Myocyte (in vitro differentiated cells): ENCODE results near the gene EFCAB13. TPM values are rescaled to one million over a fixed set of nuclear protein-coding genes. Genes with fewer than 3 reads are reported as not detected.
"Not testable (repeated sequence)": the region's sequence is repeated elsewhere in the genome, so short reads cannot be mapped to it uniquely, and the experiment has no call there.

ENCODE experiments used
- DNase-seq: peaks from one replicate; pipeline ENCODE4 v3.0.0-alpha.2; 2012; ENCODE audit warnings: low read depth
- total RNA-seq: library from RNA; depleted of rRNA; stranded (reverse); fragments of >200 nt; gene quantifications from 2 replicates; pipeline ENCODE4 v1.2.3, GENCODE V29; 2014

Gene EFCAB13
- total RNA-seq, 1 donor from 2014 or later = 3.4 TPM

DNA sequence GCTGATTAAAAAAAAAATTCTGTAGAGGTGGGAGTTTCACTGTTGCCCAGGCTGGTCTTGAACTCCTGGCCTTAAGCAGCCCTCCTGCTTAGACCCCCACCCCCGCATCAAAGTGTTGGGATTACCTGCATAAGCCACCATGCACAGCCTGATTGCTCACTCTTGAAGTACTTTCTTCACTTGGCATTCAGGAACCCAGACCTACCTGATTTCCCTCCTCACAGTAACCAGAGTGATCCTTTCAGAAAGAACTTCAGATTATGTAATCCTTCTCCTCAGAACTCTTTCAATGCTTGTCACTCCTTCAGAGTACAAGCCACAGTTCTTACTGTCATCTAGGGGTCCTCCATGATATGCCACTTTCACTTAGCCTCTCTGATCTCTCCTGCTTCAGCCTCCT is 1.4 kb downstream of the EFCAB13 start:
- DNase-seq = no peak

DNA sequence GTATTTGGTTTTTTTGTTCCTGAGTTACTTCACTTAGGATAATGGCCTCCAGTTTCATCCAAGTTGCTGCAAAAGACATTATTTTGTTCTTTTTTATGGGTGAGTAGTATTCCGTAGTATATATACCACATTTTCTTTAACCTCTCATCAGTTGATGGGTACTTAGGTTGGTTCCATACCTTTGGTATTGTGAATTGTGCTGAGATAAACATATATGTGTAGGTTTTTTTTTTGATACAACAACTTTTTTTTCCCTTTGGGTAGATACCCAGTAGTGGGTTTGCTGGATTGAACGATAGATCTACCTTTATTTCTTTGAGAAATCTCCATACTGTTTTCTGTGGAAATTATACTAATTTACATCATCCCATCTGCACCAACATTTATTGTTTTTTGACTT is 6.8 kb downstream of the EFCAB13 start:
- no peak for DNase-seq

DNA sequence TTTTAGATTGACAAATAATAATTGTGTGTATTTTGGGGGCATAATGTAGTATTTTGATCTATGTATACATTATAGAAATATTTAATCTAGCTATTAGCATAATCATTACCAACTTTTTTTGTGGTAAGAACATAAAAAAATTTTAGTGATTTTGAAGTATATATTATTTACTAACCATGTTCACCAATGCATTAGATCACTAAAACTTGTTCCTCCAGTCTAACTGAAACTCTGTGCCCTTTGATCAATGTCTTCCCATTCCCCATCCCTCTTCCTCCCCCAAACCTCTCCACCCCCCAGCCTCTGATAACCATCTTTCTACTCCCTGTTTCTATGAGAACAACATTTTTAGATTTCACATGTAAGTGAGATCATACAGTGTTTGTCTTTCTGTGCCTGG is 8.5 kb downstream of the EFCAB13 start:
- DNase-seq = no peak

DNA sequence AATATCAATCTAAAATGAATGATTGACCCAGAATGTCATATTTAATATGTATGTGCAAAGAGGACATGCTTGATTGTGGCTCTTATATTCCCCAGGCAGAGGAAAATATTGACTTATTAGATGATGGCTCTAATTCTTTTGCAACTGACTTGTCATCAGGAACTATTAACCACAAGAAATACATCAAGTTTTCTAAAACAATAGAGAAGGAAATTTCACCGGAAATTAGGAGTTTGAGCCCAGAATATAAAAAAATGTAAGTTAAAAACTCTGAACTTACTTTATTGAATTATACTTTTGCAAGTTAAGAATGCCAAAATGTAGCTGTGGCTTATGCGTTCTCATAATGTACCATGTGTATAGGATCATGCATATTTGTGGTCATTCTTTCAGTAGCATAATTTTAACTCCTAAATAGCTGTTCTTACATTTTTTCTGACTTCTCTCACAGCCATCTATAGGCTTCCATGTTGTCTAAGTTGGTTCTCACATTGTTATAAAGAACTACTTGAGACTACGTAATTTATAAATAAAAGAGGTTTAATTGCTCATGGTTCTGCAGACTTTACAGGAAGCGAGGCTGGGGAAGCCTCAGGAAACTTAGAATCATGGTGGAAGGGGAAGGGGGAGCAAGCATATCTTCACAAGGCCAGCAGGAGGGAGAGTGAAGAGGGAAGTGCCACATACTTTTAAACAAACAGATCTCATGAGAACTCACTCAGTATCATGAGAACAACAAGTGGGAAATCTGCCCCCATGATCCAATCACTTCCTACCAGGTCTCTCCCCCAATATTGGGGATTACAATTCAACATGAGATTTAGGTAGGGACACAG is 11.6 kb downstream of the EFCAB13 start:
- no peak for DNase-seq

DNA sequence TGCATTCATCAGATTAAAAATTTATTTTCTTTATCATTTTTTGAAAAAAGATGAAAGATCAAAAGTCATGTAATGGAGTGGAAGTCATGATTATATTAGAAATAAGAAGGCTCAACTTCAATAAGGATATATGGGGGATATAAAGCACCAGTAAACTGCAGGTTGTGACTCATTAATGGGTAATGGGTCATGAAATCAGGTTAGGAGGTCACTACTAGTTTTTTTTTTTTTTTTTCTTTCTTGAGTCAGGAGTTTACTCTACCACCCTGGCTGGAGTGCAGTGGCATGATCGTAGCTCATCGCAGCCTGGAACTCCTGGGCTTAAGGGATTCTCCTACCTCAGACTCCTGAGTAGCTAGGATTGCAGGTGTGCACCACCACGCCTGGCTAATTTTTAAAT is 14.3 kb downstream of the EFCAB13 start:
- no peak for DNase-seq

DNA sequence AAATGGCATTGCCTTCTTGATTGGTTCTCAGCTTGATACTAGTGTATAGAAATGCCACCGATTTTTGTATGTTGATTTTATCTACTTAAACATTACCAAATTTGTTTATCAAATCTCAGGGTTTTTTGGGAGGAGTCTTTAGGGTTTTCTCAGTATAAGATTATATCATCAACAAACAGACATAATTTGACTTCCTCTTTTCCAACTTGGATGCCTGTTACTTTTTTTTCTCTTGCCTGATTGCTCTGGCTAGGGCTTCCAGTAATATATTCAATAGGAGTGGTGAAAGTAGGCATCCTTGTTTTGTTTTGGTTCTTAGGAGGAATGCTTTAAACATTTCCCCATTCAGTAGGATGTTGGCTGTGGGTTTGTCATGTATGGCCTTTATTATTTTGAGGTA is 29.1 kb downstream of the EFCAB13 start:
- no peak for DNase-seq

DNA sequence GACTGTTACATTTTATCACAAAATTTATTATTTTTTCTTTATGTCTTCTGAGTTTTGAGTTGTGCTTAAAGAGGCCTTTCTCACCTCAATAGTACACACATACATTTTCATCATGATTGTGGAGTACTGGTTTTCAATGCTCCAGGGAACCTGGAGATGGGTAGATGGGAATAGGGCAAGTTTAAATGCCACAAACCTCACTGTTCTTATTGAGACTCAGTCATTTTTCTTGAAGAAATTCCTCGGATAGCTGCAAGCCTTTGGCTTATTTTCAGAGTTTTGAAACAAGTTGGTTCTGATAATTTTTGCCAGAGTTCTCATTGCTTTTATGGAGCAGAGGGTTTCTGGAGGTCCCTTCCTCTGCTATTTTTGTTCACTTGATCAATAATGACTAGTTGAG is 34.9 kb downstream of the EFCAB13 start:
- DNase-seq = no peak

DNA sequence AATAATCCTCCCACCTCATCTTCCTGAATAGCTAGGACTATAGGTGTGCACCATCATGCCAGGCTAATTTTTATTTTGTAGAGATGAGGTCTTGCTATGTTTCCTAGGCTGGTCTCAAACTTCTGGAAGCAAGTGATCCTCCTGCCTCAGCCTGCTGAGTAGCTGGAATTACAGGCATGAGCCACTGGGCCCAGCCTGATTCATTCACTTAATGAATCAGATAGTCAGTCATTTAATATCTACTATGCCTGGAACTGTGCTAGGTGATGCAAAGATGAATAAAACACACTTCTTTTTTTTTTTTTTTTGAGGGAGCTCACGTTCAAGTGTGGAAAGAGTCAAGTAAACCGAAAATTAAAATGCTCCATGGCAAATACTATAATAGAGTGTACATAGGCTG is 39.4 kb downstream of the EFCAB13 start:
- no peak for DNase-seq

DNA sequence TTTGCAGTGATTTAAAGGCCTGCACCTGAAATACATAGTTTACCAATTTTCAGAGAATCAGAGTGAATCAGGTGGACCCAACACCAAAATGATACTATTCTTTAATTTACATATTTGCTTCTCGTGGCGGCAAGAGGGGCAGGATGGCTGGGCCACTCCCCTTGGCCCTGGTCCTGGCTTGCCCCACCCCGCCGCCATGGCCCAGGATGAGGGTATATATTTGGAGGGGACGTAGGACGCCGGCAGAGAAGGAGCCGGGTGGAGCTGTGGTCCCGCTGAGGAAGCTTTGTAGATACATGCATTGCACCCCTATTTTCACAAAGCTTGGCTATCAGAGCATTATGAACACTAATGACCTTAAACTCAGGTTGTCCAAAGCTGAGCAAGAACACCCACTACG is 43.5 kb downstream of the EFCAB13 start:
- DNase-seq = no peak

DNA sequence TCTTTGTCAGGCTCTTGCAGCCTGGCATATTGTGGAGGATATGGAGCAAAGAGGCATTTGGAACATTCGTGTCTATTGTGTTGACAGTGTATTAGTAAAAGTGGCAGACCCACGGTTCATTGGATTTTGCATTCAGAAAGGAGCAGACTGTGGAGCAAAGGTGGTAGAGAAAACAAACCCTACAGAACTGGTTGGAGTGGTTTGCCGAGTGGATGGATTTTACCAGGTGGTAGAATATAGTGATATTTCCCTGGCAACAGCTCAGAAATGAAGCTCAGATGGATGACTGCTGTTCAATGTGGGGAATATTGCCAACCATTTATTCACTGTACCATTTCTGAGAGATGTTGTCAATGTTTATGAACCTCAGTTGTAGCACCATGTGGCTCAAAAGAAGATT is 44.5 kb downstream of the EFCAB13 start:
- DNase-seq = peak; percentile 54

DNA sequence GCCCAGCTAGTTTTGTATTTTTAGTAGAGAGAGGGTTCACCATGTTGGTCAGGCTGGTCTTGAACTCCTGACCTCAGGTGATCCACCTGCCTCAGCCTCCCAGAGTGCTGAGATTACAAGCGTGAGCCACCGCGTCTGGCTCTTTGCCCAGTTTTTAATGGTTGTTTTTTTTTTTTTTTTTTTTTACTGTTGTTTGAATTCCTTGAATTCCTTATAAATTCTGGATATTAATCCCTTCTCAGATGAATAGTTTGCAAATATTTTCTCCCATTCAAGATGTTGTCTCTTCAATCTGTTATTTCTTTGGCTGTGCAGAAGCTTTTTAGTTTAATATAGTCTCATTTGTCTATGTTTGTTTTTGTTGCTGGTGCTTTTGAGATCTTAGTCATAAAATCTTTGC is 47.1 kb downstream of the EFCAB13 start:
- not testable (repeated sequence) for DNase-seq

DNA sequence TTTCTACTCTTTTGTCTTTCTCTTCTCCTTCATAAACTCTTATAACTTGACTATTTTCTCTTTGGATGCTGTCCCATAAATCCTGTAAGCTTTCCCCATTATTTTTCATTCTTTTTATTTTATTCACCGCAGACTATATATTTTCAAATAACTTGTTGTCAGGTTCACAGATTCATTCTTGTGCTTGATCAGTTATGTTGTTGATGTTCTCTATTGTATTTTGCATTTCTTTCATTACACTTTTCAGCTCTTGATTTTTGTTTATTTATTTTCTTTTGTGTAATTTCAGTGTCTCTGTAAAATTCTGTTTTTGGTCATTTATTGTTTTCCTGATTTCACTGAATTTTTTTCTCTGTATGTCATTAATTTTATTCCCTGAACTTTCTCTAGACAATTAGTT is 49.2 kb downstream of the EFCAB13 start:
- DNase-seq = no peak

DNA sequence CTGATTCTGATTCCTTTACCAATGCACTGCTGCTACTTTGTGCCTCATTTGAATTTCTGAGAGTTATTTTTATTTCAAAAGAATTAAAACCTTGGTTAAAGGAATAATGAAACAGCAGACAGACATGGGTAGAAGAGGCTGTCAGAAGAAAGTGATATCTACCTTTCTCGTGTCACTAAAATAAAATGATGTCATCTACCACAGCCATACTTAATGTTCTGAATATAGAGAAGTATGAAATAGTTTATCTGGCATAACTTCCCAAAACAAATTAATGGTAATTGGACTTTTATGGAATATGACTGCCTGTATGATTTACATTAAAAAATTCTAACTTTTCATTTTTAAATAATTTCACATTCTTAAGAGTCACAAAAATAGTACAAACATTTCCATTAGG is 52.5 kb downstream of the EFCAB13 start:
- no peak for DNase-seq

DNA sequence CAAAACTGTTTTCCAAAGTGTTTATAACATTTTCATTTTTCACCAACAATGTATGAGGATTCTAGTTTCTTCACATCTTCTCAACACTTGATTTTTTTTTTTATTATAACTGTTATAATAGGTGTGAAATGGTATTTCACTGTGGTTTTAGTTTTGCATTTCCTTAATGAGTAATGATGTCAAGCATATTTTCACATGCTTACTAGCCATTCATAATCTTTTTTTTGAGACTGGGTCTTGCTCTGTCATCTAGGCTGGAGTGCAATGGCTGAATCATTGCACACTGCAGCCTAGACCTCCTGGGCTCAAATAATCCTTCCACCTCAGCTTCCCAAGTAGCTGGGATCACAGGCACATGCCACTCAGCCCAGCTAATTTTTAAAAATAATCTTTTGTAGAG is 65.1 kb downstream of the EFCAB13 start:
- DNase-seq = no peak

DNA sequence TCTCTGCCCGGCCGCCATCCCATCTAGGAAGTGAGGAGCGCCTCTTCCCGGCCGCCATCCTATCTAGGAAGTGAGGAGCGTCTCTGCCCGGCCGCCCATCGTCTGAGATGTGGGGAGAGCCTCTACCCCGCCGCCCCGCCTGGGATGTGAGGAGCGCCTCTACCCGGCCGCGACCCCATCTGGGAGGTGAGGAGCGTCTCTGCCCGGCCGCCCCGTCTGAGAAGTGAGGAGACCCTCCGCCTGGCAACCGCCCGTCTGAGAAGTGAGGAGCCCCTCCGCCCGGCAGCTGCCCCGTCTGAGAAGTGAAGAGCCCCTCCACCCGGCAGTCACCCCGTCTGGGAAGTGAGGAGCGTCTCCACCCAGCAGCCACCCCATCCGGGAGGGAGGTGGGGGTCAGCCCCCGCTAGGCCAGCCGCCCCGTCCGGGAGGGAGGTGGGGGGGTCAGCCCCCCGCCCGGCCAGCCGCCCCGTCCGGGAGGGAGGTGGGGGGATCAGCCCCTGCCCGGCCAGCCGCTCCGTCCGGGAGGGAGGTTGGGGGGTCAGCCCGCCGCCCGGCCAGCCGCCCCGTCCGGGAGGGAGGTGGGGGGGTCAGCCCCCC is 73.9 kb downstream of the EFCAB13 start:
- not testable (repeated sequence) for DNase-seq

DNA sequence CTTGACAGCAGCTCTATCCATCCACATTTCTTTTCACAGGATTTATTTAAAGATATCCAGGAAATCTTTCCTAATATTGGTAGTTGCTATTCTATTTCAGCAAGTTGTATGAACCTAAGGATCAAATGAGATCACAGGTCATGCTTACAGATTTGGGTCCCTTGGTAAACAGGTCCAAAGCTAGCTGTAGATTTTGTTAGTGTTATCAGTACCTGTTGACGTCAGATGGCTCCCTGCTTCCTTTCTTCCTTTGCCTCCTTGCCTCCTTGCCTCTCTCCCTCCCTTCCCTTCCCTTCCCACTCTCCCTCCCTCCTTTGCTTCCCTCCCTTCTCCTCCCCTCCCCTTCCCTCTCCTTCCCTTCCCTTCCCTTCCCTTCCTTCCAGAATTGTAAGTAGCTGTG is 76.6 kb downstream of the EFCAB13 start:
- DNase-seq = no peak

DNA sequence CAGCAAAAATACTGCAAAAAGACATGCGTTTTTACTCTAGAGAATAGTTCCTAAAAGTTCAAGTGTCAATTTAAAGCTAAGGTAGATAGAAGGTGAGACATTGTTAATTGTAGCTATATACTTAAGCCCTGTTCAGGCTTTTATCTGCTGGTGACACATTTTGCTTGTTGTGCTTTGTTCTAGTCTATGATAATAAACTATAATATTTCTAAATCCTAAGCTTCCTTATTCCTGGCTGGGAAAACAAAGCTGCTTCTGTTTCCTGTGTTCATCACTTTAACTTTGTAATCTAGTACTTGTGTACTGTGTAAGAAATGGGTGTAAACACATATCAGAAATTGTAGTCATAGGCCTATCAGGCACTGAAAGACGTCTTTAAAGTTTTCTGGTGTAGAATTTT is 77.3 kb downstream of the EFCAB13 start:
- no peak for DNase-seq

DNA sequence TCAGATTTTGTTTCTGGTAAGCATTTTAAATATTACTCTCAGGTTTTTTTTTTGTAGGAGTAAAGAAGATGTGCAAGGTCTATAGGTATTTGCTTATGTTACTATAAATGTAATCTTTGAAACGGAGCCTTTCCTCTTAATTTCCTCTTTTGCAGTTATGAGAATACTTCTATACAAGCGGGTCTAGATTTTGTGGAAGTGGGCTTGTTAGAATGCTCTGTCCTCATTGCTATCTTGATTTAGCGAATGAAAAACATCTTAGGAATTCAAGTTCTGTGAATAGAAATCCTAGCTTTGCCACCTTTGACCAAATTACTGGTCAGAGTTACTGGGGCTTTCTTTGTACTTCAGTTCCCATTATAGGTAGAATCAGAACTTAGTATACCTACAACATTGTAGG is 80.3 kb downstream of the EFCAB13 start:
- no peak for DNase-seq

DNA sequence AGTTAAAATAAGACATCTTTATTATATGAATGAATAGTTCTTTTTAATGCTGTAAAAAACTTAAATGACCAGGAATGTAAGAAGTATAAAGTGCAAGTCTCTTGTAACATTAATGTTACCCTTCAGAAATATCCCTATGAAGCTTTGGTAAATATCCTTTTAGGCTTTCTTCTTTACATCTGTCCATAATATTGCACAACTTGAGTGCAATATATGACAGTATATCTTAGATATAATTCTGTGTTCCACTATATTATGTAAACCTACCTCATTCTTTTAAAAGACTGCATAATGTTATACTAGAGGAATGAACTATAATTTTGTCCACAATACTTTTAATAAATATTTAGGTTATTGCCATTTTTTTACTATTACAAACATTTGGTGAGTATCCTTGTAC is 81.1 kb downstream of the EFCAB13 start:
- no peak for DNase-seq

DNA sequence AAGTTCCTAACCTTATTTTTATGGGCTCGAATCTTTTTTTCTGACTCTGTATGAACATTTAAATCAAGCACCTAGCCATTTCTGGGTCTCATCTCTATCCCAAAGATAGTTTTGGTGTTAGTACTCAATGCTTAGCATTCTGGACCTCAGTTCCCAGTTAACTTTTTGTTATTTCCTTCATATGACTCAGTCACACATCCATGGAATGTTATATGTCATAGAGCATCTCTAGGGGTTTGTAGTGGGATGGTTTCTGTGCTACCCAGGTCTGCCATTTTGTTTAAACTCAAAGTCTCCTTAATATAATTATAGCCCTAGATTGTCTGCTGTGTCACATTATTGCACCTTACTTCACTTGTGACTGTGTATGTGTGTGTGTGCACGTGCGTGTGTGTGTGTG is 90.1 kb downstream of the EFCAB13 start:
- DNase-seq = peak; percentile 3

DNA sequence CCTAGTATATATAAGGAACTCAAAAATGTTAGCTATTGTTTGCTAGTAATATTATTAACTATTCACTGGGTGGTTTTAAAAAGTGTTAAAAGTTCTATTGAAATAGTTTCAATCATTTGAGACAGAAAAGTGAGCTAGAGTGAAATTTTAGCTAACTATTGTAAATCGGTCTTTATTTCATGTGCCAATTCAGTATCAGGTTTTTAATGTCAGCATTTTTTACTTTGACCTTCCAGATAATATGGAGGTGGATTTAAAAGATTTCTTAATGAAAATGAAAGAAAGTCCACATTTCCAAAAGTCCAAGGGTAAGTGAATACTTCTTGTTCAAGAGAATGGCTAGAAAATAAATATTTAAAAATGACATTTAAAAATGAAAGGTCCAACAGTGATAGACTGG is 90.9 kb downstream of the EFCAB13 start:
- no peak for DNase-seq

DNA sequence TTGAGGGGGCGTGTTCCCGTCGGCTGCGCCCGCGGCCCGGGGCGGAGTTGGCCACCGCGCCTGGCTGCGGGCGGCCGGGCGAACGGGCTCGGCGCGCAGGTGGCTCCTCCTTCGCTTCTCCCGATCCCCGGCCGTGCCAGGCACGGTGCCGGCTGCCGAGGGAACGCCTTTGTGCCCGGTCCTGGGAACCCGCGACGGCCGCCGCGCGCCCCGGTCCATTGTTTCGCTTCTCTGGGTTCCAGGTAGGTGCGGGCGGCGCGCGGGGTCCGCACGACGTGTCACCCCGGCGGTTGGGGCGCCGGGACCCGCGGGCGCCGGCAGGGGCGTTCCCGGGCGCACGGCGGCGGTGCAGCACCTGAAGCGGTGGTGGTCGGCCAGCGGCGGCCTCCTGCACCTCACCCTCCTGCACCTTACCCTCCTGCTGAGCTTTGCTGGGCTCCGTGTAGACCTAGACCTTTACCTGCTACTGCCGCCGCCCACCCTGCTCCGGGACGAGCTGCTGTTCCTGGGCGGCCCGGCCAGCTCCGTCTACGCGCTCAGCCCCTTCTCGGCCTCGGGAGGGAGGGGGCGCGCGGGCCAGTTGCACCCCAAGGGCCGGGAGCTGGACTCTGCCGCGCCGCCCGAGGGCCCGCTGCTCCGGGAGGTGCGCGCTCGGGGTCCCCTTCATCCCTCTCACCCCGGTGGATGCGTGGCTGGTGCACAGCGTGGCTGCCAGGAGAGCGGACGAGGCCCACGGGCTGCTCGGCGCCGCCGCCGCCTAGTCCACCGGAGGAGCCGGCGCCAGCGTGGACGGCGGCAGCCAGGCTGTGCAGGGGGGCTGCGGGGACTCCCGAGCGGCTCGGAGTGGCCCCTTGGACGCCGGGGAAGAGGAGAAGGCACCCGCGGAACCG is 99.9 kb downstream of the EFCAB13 start:
- DNase-seq = no peak
